ENCODE measurements around the gene WWP2.

The WWP2 gene

GRCh38 chr16:69859105-69859989 is 97.2 kb downstream of the WWP2 start:
- FAIRE-seq = no peak
- no peak for TF ChIP-seq POLR2A (IDR thresholded peaks at IDR 0.05; ENCODE audit: low read depth, low read length)
- no peak for DNase-seq (ENCODE audit: insufficient read length, low spot score)

- FAIRE-seq = no peak
- no peak for TF ChIP-seq POLR2A (IDR thresholded peaks at IDR 0.05; ENCODE audit: low read depth, low read length)
- no peak for DNase-seq (ENCODE audit: insufficient read length, low spot score)
These were observed 98.4 kb downstream of the WWP2 start for GRCh38 chr16:69860233-69861231.

DNA sequence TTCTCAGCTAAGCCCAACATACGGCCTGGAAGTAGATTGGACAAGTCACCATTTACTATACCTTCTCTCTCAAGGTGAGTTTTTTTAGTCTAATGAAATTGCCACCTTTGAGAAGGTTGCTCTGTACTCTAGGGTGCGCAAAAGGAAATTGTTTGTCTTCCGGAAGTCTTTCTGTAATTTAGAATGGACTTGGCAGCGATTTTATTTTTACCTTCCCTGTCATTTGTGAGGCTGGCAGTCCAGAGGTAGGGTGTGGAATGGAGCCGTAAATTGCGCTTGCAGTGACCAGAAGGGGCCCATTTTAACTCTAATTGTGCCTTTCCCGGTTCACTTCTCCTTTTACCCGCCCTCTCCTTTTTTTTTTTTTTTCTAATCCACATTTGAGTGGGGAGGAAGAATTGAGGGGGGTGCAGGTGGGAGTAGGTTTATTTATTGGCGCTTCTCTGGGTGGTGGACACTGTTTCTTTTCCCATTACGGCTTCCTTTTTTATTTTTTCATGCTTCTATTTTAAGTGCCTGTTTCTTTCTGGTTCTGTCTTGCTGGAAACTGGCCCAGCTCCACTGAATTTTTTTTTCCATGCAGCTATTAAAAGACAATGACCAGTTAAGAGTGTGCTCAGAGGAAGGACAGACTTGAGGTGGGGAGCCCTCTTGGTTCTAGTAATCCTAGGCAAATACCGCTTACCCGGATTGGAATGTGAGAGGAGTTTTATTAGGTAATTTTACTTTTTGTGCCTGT is 99.3 kb downstream of the WWP2 start:
- TF ChIP-seq POLR2A (IDR thresholded peaks at IDR 0.05; ENCODE audit: low read depth, low read length) = no peak
- no peak for FAIRE-seq
- no peak for DNase-seq (ENCODE audit: insufficient read length, low spot score)

GRCh38 chr16:69863401-69864281 is 101.5 kb downstream of the WWP2 start:
- FAIRE-seq = no peak
- no peak for TF ChIP-seq POLR2A (IDR thresholded peaks at IDR 0.05; ENCODE audit: low read depth, low read length)
- DNase-seq (ENCODE audit: insufficient read length, low spot score) = no peak

GRCh38 chr16:69865701-69866100 is 103.6 kb downstream of the WWP2 start:
- FAIRE-seq = peak; percentile 89
- TF ChIP-seq POLR2A (IDR thresholded peaks at IDR 0.05; ENCODE audit: low read depth, low read length) = no peak
- peak; percentile 51 for DNase-seq (ENCODE audit: insufficient read length, low spot score)

GRCh38 chr16:69867784-69868560 is 105.8 kb downstream of the WWP2 start:
- FAIRE-seq (no peak), DNase-seq (ENCODE audit: insufficient read length, low spot score) (no peak)
- TF ChIP-seq POLR2A (IDR thresholded peaks at IDR 0.05; ENCODE audit: low read depth, low read length) = no peak

GRCh38 chr16:69870761-69871160 is 108.6 kb downstream of the WWP2 start:
- TF ChIP-seq POLR2A (IDR thresholded peaks at IDR 0.05; ENCODE audit: low read depth, low read length) = no peak
- DNase-seq (ENCODE audit: insufficient read length, low spot score) (no peak), FAIRE-seq (no peak)

DNA sequence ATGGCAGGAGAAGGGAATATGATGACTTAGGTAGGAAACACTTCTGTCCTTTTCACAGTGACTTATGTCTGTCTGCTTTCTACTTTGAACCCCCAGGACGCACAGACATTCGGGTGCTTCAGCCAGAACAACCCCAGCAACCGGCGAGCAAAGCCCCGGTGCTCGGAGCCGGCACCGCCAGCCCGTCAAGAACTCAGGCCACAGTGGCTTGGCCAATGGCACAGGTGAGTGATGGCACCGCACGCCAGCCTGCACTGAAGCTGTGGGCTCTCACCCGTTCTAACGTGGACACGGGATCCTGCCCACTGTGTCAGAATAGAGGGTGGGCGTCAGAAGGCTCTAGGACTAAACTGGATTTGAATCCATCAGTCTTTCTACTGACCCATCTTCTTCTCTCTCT is 109.6 kb downstream of the WWP2 start:
- no peak for TF ChIP-seq POLR2A (IDR thresholded peaks at IDR 0.05; ENCODE audit: low read depth, low read length)
- FAIRE-seq (no peak), DNase-seq (ENCODE audit: insufficient read length, low spot score) (no peak)

GRCh38 chr16:69872888-69873287 is 110.8 kb downstream of the WWP2 start:
- no peak for DNase-seq (ENCODE audit: insufficient read length, low spot score)
- no peak for TF ChIP-seq POLR2A (IDR thresholded peaks at IDR 0.05; ENCODE audit: low read depth, low read length)
- no peak for FAIRE-seq

DNA sequence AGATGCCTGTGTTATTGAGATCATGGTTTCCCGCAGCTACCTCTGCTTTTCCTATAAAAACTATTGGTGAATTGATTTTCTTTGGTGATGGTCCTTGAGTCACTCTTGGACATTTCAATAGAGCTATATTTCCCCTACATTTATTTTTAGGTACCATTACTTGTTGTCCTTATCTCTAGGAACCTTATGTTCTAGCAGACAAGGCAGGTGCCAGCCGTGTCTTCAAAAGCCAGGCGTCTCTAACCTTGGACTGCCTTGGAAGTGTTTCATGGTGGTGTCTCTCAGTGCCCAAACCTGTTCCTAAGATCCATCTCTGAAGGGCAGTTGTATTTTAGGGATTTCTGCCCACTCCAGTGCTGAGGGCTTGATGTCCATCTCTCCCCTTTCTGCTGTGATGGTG is 111.7 kb downstream of the WWP2 start:
- no peak for TF ChIP-seq POLR2A (IDR thresholded peaks at IDR 0.05; ENCODE audit: low read depth, low read length)
- FAIRE-seq (no peak), DNase-seq (ENCODE audit: insufficient read length, low spot score) (no peak)

GRCh38 chr16:69874271-69874670 is 112.1 kb downstream of the WWP2 start:
- no peak for TF ChIP-seq POLR2A (IDR thresholded peaks at IDR 0.05; ENCODE audit: low read depth, low read length)
- no peak for FAIRE-seq

GRCh38 chr16:69880640-69881133 is 118.6 kb downstream of the WWP2 start:
- TF ChIP-seq POLR2A (IDR thresholded peaks at IDR 0.05; ENCODE audit: low read depth, low read length) = no peak
- DNase-seq (ENCODE audit: insufficient read length, low spot score) (peak; percentile 40), FAIRE-seq (peak; percentile 52)

More at GRCh38 chr16:69874271-69874670, 112.1 kb downstream of the WWP2 start:
- no peak for DNase-seq (ENCODE audit: insufficient read length, low spot score)
